ENCODE measurements around the gene LACC1. TPM values are rescaled to one million over a fixed set of nuclear protein-coding genes. Genes with fewer than 3 reads are reported as not detected.

Gene LACC1
- total and polyA plus RNA-seq, 2 donors (not counting 1 experiment from before 2014, with no cell fraction given) = 1.4 to 5.3 TPM

DNA sequence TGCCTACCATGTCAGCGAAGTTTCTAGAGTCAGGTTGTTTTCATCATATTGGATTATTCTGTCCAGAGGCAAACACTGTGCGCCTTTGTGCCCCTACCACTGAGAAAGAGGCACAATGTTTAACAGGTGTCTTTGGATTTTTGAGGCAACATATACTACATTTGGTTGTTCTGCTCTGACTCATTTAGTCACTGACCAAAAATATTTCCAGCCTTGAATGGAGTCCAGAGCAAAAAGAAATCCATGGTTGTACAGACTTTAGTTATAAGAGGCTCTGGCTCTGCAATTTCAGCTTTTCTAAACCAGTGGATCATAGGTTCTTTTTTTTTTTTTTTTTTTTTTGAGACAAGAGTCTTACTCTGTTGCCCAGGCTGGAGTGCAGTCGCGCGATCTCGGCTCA lies 35.7 kb downstream of the LACC1 start:
- no peak for TF ChIP-seq EZH2 (IDR thresholded peaks at IDR 0.05; ENCODE audit: borderline replicate concordance, insufficient read depth, low read depth, low read length, poor library complexity, severe bottlenecking)
- TF ChIP-seq, protein P1, sequence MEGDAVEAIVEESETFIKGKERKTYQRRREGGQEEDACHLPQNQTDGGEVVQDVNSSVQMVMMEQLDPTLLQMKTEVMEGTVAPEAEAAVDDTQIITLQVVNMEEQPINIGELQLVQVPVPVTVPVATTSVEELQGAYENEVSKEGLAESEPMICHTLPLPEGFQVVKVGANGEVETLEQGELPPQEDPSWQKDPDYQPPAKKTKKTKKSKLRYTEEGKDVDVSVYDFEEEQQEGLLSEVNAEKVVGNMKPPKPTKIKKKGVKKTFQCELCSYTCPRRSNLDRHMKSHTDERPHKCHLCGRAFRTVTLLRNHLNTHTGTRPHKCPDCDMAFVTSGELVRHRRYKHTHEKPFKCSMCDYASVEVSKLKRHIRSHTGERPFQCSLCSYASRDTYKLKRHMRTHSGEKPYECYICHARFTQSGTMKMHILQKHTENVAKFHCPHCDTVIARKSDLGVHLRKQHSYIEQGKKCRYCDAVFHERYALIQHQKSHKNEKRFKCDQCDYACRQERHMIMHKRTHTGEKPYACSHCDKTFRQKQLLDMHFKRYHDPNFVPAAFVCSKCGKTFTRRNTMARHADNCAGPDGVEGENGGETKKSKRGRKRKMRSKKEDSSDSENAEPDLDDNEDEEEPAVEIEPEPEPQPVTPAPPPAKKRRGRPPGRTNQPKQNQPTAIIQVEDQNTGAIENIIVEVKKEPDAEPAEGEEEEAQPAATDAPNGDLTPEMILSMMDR (IDR thresholded peaks at IDR 0.05) = no peak
- Histone ChIP-seq H3K4me2 (replicated peaks; ENCODE audit: low read depth, low read length, poor library complexity, severe bottlenecking) (no peak overlapping the region), H3K36me3 (replicated peaks in 1 of 2; ENCODE audit: control extremely low read depth in 1 of 2, control insufficient read depth in 1 of 2, extremely low read depth in 1 of 2, insufficient read depth in 2 of 2, low read length in 1 of 2) (no peaks in the 10 kb centered on the region), H3K79me2 (ENCODE audit: control insufficient read depth, insufficient read depth, low read length) (no peaks in the 10 kb centered on the region), H3K4me3 (ENCODE audit: control extremely low read depth in 1 of 5, extremely low read depth in 1 of 5, insufficient read depth in 1 of 5, low read depth in 2 of 5, low read length in 4 of 5) (no peak overlapping the region), H3K27me3 (replicated peaks in 1 of 4; ENCODE audit: control extremely low read depth in 1 of 4, control insufficient read depth in 3 of 4, insufficient read depth in 4 of 4, low read length in 3 of 4) (peaks cover 0 to 20% (median 1%) of the 10 kb centered on the region in 4 experiments), H3K27ac (ENCODE audit: low read length in 2 of 2) (no peak overlapping the region), H2AFZ (ENCODE audit: insufficient read depth, low read depth, low read length, poor library complexity, severe bottlenecking) (no peak overlapping the region), H4K20me1 (ENCODE audit: control insufficient read depth, insufficient read depth, low read length, poor library complexity, severe bottlenecking) (no peaks in the 10 kb centered on the region), H3K4me1 (ENCODE audit: control insufficient read depth in 2 of 2, insufficient read depth in 2 of 2, low read length in 2 of 2) (no peaks in the 10 kb centered on the region), H3K9me3 (ENCODE audit: control extremely low read depth in 1 of 3, control insufficient read depth in 2 of 3, insufficient read depth in 1 of 3, low read length in 2 of 3) (no peaks in the 10 kb centered on the region), H3K9ac (ENCODE audit: low read length) (no peak overlapping the region)
- H3K27ac Mint-ChIP-seq = no peak overlapping the region
- ChIA-PET CTCF (interaction anchor here (1.1 to 1.3 kb wide), 2 partner anchors 14 to 136 kb away, joined by 3 read pairs; no protein-coding TSS in a partner anchor), POLR2A (interaction anchor here (0.6 kb wide), 1 partner anchor 28 kb away, joined by 3 read pairs; no protein-coding TSS in a partner anchor)
- H3K27me3 Mint-ChIP-seq = peaks cover 43% of the 10 kb centered on the region
- intact Hi-C loops (cut with micrococcal nuclease) = no loop called here
- DNase-seq = no peak
- no peaks in the 10 kb centered on the region for H3K4me1 Mint-ChIP-seq
- WGBS (ENCODE audit: insufficient coverage) = 94% methylated on average over 6 of the region's 6 CpGs
- no peak for ATAC-seq (ENCODE audit: low read depth)
- H3K4me3 Mint-ChIP-seq = no peak overlapping the region
- no peaks in the 10 kb centered on the region for H3K9me3 Mint-ChIP-seq (ENCODE audit: insufficient read depth)

DNA sequence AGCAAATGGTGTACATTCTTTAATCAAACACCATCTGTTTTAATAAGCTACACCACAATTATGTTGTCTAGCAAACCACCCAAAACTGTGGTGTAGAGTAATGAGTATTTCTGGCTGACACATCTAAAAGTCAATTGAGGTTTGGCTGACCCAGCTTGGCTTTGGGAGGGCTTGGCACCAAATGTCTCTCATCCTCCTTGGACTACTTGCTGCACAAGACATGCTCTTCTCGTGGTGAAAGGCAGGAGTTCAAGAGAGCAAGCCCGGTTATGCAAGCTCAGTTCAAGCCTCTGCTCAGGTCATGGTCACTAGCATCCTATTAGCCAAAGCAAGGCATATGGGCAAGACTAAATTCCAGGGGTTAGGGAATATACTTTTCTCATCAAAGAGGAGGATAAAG lies 37.1 kb downstream of the LACC1 start:
- Histone ChIP-seq H3K27me3 (replicated peaks in 1 of 4; ENCODE audit: control extremely low read depth in 1 of 4, control insufficient read depth in 3 of 4, insufficient read depth in 4 of 4, low read length in 3 of 4) (peaks cover 0 to 21% (median 5%) of the 10 kb centered on the region in 4 experiments), H2AFZ (ENCODE audit: insufficient read depth, low read depth, low read length, poor library complexity, severe bottlenecking) (no peak overlapping the region), H3K4me2 (replicated peaks; ENCODE audit: low read depth, low read length, poor library complexity, severe bottlenecking) (no peak overlapping the region), H3K4me3 (ENCODE audit: control extremely low read depth in 1 of 5, extremely low read depth in 1 of 5, insufficient read depth in 1 of 5, low read depth in 2 of 5, low read length in 4 of 5) (no peak overlapping the region), H3K79me2 (ENCODE audit: control insufficient read depth, insufficient read depth, low read length) (no peaks in the 10 kb centered on the region), H3K9me3 (ENCODE audit: control extremely low read depth in 1 of 3, control insufficient read depth in 2 of 3, insufficient read depth in 1 of 3, low read length in 2 of 3) (no peaks in the 10 kb centered on the region), H3K9ac (ENCODE audit: low read length) (no peak overlapping the region), H4K20me1 (ENCODE audit: control insufficient read depth, insufficient read depth, low read length, poor library complexity, severe bottlenecking) (no peaks in the 10 kb centered on the region), H3K27ac (ENCODE audit: low read length in 2 of 2) (no peak overlapping the region), H3K36me3 (replicated peaks in 1 of 2; ENCODE audit: control extremely low read depth in 1 of 2, control insufficient read depth in 1 of 2, extremely low read depth in 1 of 2, insufficient read depth in 2 of 2, low read length in 1 of 2) (no peaks in the 10 kb centered on the region), H3K4me1 (ENCODE audit: control insufficient read depth in 2 of 2, insufficient read depth in 2 of 2, low read length in 2 of 2) (no peaks in the 10 kb centered on the region)
- POLR2A ChIA-PET = no interaction called here
- TF ChIP-seq, protein P1 (IDR thresholded peaks at IDR 0.05) = no peak
- no peak for TF ChIP-seq EZH2 (IDR thresholded peaks at IDR 0.05; ENCODE audit: borderline replicate concordance, insufficient read depth, low read depth, low read length, poor library complexity, severe bottlenecking)
- Mint-ChIP-seq H3K4me1 (no peaks in the 10 kb centered on the region), H3K4me3 (no peak overlapping the region), H3K9me3 (ENCODE audit: insufficient read depth) (no peaks in the 10 kb centered on the region), H3K27ac (no peak overlapping the region), H3K27me3 (peaks cover 55% of the 10 kb centered on the region)
- intact Hi-C loops (cut with micrococcal nuclease) = no loop called here
- CTCF ChIA-PET = interaction anchor here (1.1 kb wide), 1 partner anchor 9 kb away, joined by 3 read pairs; no protein-coding TSS in a partner anchor
- ATAC-seq (ENCODE audit: low read depth) (no peak), DNase-seq (no peak)
- WGBS (ENCODE audit: insufficient coverage) = 67% methylated on average over 1 of the region's 2 CpGs

All from B cell (primary cell).